IPS DF 4.7 (cell line): ENCODE data around the gene FBF1.
"Not testable (repeated sequence)": the region's sequence is repeated elsewhere in the genome, so short reads cannot be mapped to it uniquely, and the experiment has no call there.

Experiments
- DNase-seq: peaks from one replicate; pipeline ENCODE4 v3.0.0-alpha.2; 2013; ENCODE audit warnings: low spot score; ENCODE audit errors: extremely low read depth

Gene FBF1

DNA sequence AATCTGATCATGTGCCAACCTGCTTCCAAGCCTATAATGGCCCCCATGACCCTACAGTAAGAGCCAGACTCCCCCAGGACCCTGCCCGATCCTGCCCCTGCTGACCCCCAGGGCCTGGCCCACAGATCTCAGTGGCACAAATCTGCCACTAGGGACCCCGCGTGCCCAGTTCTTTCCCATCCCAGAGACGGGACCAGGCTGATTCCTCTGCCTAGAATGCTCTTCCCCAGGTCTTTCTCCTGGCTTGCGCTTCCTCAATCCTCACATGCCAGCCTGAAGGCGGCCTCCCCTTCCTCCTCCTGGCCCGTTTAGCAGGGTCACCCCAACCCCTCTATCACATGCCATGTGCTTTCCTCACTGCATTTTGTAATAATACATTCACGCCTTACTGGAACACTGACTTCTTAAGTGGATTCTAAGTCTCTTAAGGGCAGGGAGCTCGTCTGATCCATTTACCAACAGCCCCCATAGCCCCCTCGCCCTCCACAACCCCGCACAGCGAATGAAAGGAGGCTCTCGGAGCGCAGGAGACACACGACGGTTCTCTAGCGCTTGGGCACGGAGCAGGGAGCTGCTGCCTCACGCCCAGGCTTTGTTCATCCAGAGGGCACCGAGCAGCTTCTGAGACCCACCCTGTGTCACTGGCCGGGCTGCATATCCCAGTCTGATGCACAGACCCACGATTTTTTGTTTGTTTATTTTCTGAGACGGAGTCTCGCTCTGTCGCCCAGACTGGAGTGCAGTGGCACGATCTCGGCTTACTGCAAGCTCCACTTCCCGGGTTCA, 45.3 kb downstream of the FBF1 start:
- no peak for DNase-seq

DNA sequence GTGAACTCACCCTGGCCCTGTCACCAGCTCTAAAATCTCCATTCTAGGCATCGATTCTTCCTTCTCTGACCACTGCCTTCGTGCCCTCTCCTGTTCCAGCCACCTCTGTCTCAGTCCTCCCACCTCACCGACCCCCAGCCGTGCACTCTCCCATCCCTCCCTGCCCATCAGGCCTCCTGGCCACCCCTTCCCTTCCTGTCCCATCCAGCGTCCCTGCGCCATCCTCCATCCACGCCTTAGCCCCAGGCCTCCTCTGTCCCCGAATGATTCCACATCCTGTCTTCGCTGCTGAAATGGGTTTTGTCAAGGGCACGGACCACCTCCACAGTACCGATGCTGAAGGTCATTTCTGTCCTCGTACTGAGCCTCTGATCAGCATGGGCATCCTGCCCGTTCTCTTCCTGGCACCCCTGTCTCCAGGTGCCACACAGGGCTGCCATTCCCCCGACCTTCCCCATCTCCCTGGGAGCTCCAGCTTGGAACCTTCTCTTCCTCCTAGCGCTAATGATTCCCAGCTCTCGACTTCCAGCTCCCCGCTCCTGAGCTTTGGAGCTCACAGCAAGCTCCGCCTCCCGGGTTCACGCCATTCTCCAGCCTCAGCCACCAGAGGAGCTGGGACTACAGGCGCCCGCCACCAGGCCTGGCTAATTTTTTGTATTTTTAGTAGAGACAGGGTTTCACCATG, 46.7 kb downstream of the FBF1 start:
- no peak for DNase-seq

DNA sequence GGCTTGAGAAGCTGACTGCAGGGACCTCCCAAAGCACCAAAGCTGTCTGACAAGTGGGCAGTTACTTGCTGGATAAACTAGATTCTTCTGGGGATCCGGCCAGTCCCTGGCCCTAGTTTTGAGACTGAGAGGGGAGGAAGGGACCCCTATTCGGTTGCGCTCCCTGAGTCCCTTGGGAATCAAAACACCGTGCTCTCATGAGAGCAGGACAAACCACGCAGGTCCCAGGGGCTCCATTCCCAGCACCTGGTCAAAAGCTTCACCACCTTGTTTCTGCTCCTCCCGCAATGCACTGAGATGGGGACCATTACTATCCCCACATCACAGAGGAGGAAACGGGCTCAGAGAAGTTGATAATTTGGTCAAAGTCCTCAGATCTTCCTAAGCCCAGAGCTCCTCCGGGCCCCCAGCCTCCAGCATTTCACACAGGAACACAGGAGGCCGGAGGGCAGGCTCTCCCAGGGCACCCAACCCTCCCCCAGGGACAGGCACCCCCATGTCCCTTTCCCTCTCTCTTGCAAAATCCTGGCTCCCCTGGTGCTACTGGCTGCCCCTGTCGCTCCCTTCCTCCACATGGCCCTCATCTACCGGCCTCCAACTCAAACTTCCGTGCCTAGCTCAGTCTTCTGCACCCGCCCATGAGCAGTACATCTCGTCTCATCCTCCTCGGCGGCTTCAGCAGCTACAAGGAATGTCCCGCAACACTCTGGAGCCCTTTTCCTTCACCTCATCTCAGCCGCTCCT, 47.4 kb downstream of the FBF1 start:
- DNase-seq = no peak

DNA sequence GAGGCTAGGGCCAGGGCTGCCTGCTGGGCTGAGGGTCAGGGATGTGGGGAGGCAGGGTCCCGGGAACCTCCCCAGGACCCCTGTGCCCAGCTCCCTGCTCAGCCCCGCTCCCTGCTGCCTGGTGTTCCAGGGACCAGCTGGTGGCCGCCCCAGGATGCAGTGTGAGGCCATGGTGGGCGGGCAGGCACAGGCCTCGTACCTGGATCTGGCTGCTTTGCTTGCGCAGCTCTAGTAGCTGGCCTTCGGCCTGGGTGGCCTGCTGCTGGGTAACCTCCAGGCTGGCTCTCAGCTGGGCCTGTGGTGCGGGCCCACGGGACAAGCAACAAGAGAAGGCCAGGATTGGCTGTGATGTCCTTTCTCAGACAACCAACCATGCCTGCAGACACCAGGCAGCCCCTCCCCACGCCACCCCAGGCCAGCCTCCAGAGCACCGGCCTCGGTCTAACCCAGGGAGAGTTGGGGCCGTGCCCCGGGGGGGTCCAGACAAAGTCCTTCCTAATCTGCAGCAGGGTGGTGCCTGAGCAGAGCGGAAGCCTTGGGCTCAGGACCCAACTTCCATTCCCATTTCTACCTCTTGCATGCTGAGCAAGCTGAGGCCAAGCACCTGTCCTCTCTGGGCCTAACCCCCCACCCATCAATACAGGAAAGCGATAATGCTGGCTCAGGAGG, 48.2 kb downstream of the FBF1 start:
- DNase-seq = no peak

DNA sequence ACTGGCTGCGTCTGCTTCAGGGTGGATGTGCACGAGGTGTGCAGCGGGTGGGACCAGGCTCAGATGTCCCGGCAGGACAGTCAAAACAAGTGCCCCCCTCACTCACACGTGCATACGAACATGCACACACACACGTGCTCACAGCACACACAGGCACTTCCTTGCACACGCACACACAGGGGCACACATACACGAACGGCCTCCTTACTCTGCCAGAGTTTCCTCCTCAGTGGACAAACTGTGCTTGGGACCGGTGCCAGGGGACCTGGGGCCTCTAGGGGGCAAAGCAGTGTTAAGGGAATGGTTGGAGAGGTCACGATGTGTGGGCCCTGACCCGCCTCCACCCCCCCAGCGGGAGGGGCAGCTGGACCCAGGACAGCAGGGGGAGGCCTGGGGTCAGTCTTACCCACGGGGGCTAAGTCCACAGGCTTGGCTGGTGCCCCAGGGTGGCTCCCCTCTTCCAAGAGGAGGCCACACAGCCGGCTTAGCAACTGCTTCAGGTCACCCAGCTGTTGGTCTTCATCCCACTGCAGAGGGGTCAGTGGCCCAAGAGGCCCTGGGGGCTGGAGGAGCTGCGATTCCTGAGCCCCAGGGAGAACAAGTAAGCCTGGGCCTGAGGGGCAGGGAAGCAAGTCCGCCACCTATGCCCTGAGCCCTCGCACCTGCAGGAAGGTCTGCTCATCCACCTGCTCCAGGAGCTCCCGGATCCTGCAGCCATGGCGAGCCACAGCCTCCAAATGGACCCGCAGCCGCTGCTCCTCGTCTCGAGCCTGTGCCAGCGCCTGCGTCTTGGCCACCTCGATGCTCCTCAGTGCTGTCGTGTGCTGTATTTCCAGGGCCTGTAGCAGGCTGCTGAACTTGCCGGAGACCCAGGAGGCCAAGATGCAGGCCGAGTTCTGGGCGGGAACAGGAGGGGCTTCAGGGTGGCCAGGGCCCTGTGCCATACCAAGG, 49.0 kb downstream of the FBF1 start:
- no peak for DNase-seq

DNA sequence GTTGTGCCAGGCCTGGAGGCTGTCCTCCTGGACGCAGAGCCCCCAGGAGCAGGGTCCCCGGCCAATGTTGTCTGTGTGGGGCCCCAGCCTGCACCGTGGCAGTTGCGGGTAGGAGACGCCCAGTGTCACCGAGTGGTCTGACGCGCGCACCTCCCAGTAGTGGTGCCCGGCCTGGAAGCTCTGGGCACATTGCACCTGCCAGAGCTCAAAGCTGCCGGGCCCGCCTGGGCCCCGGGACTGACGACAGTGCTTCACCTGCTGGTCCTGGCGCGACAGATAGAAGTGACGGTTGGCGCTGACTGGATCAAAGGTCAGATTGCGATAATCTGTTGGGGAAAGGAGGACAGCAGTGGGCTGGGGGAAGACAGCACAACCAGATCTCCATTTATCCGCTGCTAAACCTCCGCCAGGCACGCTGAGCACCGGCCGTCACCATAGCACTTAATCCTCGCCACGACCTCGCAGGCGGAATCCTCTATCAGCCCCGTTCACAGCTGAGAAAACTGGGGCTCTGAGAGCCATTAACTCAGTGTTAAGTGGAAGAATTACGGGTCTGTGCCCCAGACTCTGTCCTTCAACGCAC, 49.7 kb downstream of the FBF1 start:
- no peak for DNase-seq

DNA sequence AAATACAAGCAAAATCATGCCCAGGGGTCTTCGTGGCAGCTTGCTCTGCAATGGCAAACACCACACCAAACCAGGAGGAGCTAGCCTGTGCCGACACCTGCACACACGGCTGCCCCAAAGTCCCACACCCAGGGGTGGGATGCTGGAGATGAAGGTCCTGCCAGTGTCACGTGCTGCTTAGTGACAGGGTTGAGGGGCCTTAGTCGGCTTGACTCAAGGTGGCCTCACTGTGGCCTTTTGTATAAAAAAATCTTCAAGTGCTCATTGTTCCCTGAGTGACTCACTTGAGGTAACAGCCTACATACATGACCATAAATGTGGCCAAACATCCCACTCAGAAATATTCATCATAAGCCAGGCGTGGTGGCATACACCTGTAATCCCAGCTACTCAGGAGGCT, 51.4 kb downstream of the FBF1 start:
- no peak for DNase-seq

DNA sequence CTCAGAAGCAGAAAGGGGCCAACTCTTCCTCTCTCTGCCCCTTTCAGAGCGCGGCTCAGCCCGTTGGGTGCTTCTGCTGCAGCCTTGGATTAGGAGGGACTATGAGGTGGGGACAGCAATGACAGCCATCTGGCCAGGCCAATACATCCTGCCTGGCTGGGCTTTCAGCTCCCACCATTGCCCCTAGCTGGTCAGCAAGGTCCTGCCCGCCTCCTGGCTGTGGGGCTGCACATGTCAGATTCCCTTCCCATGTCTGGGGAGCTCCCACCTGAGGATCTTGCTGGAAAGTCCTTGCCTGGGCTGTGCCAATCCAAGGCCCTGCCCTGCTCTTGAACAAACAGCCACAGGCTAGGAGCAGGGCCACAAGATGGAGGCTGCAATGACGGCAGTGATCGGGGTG, 52.4 kb downstream of the FBF1 start:
- DNase-seq = no peak

DNA sequence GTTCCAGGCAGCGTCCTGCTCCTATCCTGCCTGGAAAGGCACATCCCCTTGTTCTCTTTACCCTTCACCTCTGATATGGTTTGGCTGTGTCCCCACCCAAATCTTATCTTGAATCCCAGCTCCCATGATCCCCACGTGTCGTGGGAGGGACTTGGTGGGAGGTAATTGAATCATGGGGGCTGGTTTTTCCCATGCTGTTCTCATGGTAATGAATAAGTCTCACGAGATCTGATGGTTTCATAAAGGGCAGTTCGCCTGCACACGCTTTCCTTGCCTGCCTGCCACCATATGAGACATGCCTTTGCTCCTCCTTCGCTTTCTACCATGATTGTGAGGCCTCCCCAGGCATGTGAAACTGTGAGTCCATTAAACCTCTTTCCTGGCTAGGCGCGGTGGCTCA, 55.0 kb downstream of the FBF1 start:
- not testable (repeated sequence) for DNase-seq

DNA sequence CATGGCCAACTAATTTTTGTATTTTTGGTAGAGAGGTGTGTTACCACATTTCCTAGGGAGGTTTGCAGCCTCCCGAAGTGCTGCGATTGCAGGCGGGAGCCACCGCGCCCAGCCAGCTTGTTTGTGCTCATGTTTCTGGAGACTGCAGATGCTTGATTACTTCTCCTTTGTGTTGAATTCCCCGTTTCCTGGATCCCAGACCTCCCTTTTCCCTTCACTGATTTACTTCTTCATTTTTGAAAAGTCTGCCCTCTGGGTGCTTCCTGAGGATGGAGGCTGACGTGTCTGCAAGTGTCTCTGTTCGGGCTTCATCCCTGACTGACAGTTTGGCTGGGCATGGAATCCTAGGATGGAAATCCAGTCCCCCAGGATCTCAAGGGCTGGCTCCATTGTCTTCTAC, 55.4 kb downstream of the FBF1 start:
- DNase-seq = no peak

DNA sequence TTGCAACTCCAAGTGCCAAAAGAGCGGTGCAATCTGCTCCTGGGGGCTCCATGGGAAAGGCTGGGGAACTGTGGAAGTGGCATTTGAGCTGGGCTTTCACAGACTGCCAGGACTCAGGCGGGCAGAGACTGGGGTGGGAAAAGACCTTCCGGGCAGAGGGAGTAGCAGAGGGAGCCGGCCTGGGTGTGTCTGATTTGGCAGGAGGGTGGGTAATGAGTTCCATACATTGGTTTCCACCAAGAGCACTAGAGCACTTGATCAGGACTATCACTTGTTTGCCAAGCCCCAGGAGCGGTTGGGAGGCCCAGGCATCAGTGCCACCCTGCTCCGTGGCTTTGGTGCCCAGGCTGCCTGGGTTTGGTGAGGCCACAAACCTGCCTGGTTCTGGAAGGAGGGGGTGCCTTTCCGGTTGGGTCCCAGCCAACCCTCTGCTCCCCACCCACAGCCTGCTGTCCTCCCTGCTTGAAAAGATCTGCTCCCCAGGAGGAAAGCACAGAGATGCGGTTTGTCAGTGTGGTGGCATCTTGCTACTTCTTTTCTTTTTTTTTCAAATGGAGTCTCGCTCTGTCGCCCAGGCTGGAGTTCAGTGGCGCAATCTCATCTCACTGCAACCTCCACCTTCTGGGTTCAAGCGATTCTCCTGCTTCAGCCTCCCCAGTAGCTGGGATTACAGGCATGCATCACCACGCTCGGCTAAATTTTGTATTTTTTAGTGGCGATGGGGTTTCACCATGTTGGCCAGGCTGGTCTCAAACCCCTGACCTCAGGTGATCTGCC, 59.0 kb downstream of the FBF1 start:
- DNase-seq = no peak

DNA sequence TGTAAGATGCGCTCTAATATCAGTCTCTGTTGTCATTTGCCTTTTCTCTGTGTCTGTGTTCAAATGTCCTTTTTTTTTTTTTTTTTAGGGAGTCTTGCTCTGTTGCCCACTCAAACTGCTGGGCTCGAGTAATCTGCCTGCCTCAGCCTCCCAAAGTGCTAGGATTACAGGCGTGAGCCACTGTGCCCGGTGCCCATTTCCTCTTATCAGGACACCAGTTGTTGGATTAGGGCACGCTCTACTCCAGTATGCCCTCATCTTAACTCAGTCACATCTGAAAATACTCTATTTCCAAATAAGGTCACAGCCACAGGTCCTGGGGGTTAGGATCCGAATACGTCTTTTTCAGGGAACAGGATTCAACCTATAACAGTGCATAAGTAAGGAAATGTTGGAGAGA, 60.6 kb downstream of the FBF1 start:
- no peak for DNase-seq

DNA sequence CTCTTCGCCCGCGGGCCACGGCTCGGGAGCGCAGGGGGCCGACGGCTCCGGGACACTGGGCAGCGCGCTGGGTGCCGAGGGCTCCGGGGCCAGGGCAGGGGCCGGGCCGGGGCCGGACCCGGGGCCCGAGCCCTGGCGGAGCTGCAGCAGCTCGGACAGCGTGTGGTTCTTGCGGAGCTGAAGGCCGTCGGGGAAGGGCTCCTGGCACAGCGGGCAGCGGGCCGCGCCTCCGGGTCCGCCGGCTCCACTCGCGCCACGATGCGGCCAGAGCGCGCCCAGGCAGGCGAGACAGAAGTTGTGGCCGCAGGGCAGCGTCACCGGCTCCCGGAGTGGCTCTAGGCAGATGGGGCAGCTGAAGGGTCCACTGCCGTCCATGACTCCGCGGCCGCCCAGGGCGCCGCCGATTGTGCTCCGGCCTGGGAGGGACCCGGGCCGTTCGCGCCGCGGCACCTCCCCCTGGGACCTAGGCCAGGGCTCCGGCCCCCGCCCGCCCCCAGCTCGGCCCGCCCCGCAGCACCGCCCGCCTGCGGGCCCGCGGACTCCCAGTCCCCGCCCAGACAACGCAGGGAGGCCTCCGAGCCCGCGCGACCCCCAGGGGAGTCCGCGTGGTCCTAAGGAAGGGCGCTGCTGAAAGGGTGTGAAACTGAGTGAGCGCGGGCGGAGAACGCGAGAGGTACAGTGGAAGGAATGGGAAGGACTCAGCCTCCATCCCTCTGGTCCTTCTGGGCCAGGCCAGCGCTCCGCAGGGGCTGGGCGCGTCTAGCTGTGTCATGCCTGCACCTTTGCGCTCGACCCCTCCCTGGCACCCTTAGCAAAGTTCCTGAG, 62.5 kb downstream of the FBF1 start, which contains the start of gene TRIM47:
TSS of gene TRIM47 (minus strand) at position 408 of the 825 bp plus-strand sequence. CDS start at position 375, 33 bp downstream.
- DNase-seq = no peak

DNA sequence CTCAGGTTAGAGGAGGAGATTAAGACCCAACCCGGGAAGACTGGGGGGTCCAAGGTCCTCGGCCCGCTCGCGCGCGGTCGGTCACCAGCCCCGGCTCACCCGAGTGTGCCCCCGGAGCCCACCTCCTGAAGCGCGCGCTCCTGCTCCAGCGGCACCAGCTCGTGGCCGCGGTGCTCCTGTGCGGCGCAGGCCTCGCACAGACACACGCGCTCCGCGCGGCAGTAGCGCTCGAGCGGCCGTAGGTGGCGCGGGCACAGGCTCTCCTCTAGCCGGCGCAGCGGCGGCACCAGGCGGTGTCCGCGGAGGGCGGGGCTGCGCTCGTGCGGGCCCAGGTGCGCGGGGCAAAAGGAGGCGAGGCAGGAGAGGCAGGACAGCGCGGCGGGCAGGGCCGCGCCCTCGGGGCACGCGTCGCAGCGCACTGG, 63.1 kb downstream of the FBF1 start:
- DNase-seq = no peak

DNA sequence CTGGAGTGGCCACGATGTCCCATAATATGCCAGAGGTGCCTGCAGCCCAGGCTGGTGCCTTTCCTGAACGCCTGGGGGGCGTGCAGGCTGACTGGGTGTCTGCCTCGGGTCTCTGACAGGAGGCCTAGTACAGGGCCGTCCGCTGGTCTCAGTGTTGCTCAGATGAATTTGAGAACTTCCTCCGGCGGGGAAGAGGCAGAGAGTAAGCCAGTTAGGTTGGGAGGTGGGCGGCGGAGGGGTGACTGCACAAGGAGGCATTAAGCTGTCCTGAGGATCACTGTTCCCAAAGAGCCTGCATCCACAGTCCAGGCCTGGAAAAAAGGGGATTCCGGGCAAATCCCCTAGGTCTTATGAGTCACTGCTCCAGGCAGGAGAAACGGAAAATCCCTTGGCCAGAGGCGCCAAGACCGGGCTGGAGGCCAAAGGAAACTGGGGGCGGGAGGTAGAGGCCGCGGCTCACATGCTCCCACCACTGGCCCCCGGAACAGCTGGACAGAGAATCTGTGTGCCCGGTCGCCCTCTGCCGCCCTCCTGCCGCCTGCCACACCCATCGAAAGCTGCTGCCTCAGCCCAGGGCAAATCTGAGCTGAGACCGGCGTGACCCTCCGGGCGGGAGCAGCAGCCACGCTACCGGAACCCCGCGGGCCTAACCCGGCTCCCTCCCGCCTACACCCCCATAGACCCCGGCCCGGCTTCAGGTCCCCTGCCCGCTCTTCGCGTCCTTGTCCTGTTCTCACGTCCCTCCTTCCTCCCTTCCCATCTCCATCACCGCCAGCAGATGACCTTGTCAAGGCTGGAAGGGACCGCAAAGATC, 63.7 kb downstream of the FBF1 start:
- no peak for DNase-seq

DNA sequence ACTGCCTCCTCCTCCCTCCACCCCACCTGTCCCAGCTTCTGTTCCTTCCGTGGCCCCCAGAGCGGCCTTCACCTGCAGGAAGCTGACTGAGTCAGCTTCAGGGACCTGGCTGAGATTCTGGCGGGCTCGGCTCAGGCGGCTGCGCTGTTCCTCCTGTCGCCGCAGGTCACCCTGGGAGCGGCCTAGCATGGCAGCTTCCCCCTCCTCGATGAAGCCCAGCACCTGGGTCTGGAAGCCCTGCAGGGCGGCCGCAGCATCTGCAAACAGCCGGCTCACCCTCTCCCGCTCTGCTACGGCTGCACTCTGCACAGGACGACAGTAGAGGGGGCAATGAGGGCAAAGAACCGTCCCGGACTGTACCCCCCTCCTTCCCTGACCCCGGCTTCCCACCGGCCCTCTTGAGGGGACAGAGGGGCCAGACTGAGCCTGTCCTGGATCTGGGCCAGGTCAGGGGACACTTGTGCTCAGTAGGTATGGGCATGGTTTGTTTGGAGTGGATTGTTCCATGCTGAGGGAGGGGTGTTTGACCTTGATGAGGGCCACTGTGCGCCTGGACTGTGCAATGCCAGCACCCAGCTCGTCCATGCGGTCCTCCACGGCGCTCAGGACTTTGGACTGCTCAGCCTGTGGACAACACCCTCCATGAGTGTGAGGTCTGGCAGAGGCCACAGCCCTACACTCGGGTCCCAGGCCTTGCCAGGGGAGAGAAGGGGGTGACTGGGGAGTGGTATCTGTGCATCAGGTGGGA, 64.5 kb downstream of the FBF1 start:
- DNase-seq = no peak

DNA sequence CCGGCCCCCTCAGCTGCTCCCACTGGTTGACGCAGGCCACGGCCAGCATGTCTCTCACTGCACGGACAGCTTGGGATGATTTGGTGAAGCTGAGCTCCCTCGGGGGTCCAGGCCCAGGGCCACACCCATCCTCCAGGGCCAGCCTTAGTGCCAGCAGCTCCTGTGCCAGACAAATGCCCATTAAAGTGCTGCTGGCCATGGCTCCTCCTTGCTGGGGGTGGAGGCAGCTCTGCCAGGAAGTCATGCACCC, 65.0 kb downstream of the FBF1 start:
- no peak for DNase-seq
